HepG2 (cell line): ENCODE data around the gene HLCS. TPM values are rescaled to one million over a fixed set of nuclear protein-coding genes. Genes with fewer than 3 reads are reported as not detected.

ENCODE experiments used
- ATM ChIP-seq: fragments of 450-650 bp; IDR thresholded peaks from 2 replicates; pipeline ENCODE4 v1.7.1; 2017; ENCODE audit warnings: mild to moderate bottlenecking, borderline replicate concordance
- CREB1 ChIP-seq, 2 experiments: fragments of 450-650 bp in 1 of 2; IDR thresholded peaks; 2 replicates each; pipeline ENCODE4 v1.6.1; 2016 to 2017; ENCODE audit warnings: control low read depth in 1 of 2, mild to moderate bottlenecking in 1 of 2, missing compliant biosample characterization in 1 of 2, missing genetic modification characterization in 1 of 2
- KLF16 ChIP-seq, 2 experiments: sonication (generic) in 1 of 2; formaldehyde crosslinking in 1 of 2; IDR thresholded peaks; 2 replicates each; pipeline versions ENCODE4 v1.6.1 to v1.8.0; 2016 to 2023; ENCODE audit warnings: missing genetic modification reagents in 2 of 2, missing compliant biosample characterization in 1 of 2
- MAF1 ChIP-seq: sonication (generic); formaldehyde crosslinking; IDR thresholded peaks from 2 replicates; pipeline ENCODE4 v1.5.0; 2020; ENCODE audit warnings: missing genetic modification reagents, borderline replicate concordance
- MAFK ChIP-seq, 2 experiments: IDR thresholded peaks in 1 of 2; conservative IDR thresholded peaks in 1 of 2; 2 replicates each; pipeline ENCODE4 v1.6.1; 2011; ENCODE audit warnings: improper control_type of control experiment in 2 of 2, low read length in 2 of 2
- MED1 ChIP-seq: sonication (generic); formaldehyde crosslinking; IDR thresholded peaks from 2 replicates; pipeline ENCODE4 v1.4.0; 2020; ENCODE audit warnings: missing genetic modification reagents
- MTF2 ChIP-seq: sonication (generic); formaldehyde crosslinking; IDR thresholded peaks from 2 replicates; pipeline ENCODE4 v1.5.0; 2020; ENCODE audit warnings: missing genetic modification reagents, borderline replicate concordance
- NCOR1 ChIP-seq: fragments of 200-600 bp; sonication (generic); IDR thresholded peaks from 2 replicates; pipeline ENCODE4 v1.7.0; 2017; ENCODE audit warnings: antibody characterized with exemption, low read length, borderline replicate concordance
- NFIC ChIP-seq: IDR thresholded peaks from 2 replicates; pipeline ENCODE4 v1.6.1; 2012; ENCODE audit warnings: mild to moderate bottlenecking, low read length, inconsistent platforms
- REPIN1 ChIP-seq: sonication (generic); formaldehyde crosslinking; IDR thresholded peaks from 2 replicates; pipeline ENCODE4 v1.8.0; 2022; ENCODE audit warnings: missing genetic modification reagents, low read depth, mild to moderate bottlenecking, borderline replicate concordance
- SATB2 ChIP-seq: sonication (generic); formaldehyde crosslinking; IDR thresholded peaks from 2 replicates; pipeline ENCODE4 v1.5.0; 2020; ENCODE audit warnings: missing genetic modification reagents
- SUZ12 ChIP-seq: fragments of 150-350 bp; IDR thresholded peaks from 2 replicates; pipeline ENCODE4 v1.6.1; 2014; ENCODE audit warnings: low read depth, low read length
- TBL1XR1 ChIP-seq: fragments of 150-350 bp; IDR thresholded peaks from 2 replicates; pipeline ENCODE4 v1.6.1; 2014; ENCODE audit warnings: borderline replicate concordance, low read length; ENCODE audit not compliant: partially characterized antibody
- YEATS4 ChIP-seq: sonication (generic); formaldehyde crosslinking; IDR thresholded peaks from 2 replicates; pipeline ENCODE4 v1.4.0; 2020; ENCODE audit warnings: missing genetic modification reagents, borderline replicate concordance
- ZC3H4 ChIP-seq: sonication (generic); formaldehyde crosslinking; IDR thresholded peaks from 2 replicates; pipeline ENCODE4 v1.4.0; 2020; ENCODE audit warnings: missing genetic modification reagents, borderline replicate concordance
- ZNF235 ChIP-seq: sonication (generic); formaldehyde crosslinking; IDR thresholded peaks from 2 replicates; pipeline ENCODE4 v1.8.1; 2023; ENCODE audit warnings: mild to moderate bottlenecking, missing genetic modification reagents, borderline replicate concordance
- ZNF800 ChIP-seq: sonication (generic); formaldehyde crosslinking; IDR thresholded peaks from 2 replicates; pipeline ENCODE4 v1.4.0; 2020; ENCODE audit warnings: missing genetic modification reagents
- ZSCAN31 ChIP-seq: sonication (generic); formaldehyde crosslinking; IDR thresholded peaks from 2 replicates; pipeline ENCODE4 v1.5.0; 2020; ENCODE audit warnings: low read depth, mild to moderate bottlenecking, missing genetic modification reagents
- ZSCAN5A ChIP-seq: sonication (generic); formaldehyde crosslinking; IDR thresholded peaks from 2 replicates; pipeline ENCODE4 v1.8.0; 2022; ENCODE audit warnings: mild to moderate bottlenecking, missing genetic modification reagents, borderline replicate concordance
- polyA plus RNA-seq, 8 experiments: library from polyadenylated mRNA; depleted of rRNA in 3 of 8; stranded (reverse) in 7 of 8; unstranded in 1 of 8; fragments of >200 nt; fragmentation: Illumina TruSeq in 4 of 8; extraction: Trizol in 4 of 8; gene quantifications; 2 replicates each; pipeline versions ENCODE4 v1.2.1 to v1.2.3, GENCODE V29; 2011 to 2016; ENCODE audit warnings: low read depth in 4 of 8, missing spikeins in 1 of 8, mixed read lengths in 1 of 8; ENCODE audit not compliant: insufficient read depth in 1 of 8
- total RNA-seq, 5 experiments: library from RNA; depleted of rRNA; stranded (reverse); fragments of >200 nt; fragmentation: Illumina TruSeq; extraction: Trizol; gene quantifications; 2 replicates each; pipeline ENCODE4 v1.2.3, GENCODE V29; 2016; ENCODE audit warnings: low read depth in 1 of 5
- TF ChIP-seq, protein P1 (sequence below): sonication (generic); formaldehyde crosslinking; IDR thresholded peaks from 2 replicates; pipeline ENCODE4 v1.8.1; 2023; ENCODE audit warnings: missing genetic modification reagents, mild to moderate bottlenecking, borderline replicate concordance
- TF ChIP-seq, protein P2 (sequence below): sonication (generic); formaldehyde crosslinking; IDR thresholded peaks from 2 replicates; pipeline ENCODE4 v1.8.0; 2022; ENCODE audit warnings: mild to moderate bottlenecking, missing genetic modification reagents; ENCODE audit not compliant: insufficient replicate concordance

HLCS gene
- total and polyA plus RNA-seq, 2 of the 13 experiments (the other 11 are each of a cell fraction or from before 2014, with no cell fraction given), result 7.9 to 12.3 TPM

DNA sequence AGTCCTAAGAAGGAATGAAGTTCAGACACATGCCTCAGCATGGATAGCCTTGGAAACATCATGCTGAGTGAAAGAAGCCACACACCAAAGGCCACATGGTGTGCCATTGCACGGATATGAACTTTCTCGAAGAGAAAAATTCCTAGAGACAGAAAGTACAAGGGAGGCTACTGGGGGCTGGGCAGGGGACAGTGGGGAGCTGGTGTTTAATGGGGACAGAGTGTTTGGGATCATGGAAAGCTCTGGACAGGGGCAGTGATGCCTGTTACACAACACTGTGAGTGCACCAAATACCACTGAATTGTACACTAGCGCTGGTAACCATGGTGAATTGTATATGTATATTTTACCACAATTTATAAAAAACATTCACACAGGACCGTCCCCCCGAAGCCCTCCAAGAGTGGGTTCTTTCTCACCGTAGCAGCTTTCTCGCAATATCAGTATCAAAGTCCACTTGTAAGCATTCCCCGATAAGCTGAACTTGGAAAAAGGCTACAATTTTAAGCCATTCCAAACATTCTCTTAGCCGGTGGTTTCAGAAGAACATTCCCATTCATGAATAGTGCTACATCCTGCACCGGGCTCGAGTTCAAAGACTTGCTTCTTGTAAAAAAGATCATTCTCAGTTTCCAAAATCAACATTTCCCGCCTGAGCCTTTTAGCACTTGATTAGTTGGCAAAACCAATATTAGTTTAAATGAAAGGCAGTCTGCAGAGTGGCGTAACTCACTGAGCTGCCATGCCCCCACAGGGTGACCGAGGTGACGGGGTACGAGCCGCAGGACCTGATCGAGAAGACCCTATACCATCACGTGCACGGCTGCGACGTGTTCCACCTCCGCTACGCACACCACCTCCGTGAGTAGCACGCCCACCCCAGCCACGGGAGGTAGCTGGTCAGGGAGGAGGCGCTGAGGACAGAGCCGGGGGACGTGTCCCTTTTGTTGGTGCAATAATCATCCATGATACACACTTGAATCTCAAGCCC, 235.9 kb downstream of the HLCS start (continued):
- TF ChIP-seq NCOR1, result peak; percentile 84; the same call in 1 of the 2 replicates
- peak; percentile 37 for TF ChIP-seq MED1 (CRISPR knock-in tag)
- TF ChIP-seq ZNF235, result no peak
- TF ChIP-seq ATM, result no peak
- 0 out of 4 replicates have a peak, but pooled peaks of 1 of the 2 experiments have one; percentile 22 for TF ChIP-seq KLF16 (CRISPR knock-in tag; IDR thresholded peaks at IDR 0.05)
- TF ChIP-seq, protein P1, sequence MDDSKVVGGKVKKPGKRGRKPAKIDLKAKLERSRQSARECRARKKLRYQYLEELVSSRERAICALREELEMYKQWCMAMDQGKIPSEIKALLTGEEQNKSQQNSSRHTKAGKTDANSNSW (CRISPR knock-in tag), result no peak
- TF ChIP-seq YEATS4, result no peak; the same call in 1 of the 2 replicates
- no peak for TF ChIP-seq MAFK (conservative IDR thresholded peaks at IDR 0.05 in 1 of 2, IDR thresholded peaks at IDR 0.05 in 1 of 2; ENCODE audit: low read length in 2 of 2)
- peak; percentile 34 for TF ChIP-seq TBL1XR1
- 0 out of 2 replicates have a peak, but pooled peaks have one; percentile 32 for TF ChIP-seq NFIC
- no peak for TF ChIP-seq MTF2 (CRISPR knock-in tag)
- no peak for TF ChIP-seq CREB1 (IDR thresholded peaks at IDR 0.05)
- peak; percentile 48; the same call in 1 of the 2 replicates for TF ChIP-seq CREB1 (CRISPR knock-in tag; IDR thresholded peaks at IDR 0.05)
- TF ChIP-seq MAF1 (CRISPR knock-in tag), result no peak
- no peak for TF ChIP-seq ZC3H4 (CRISPR knock-in tag)
- TF ChIP-seq ZNF800 (CRISPR knock-in tag), result no peak
- TF ChIP-seq ZSCAN5A (CRISPR knock-in tag), result 0 out of 2 replicates have a peak, but pooled peaks have one; percentile 55
- TF ChIP-seq SUZ12, result no peak
- TF ChIP-seq, protein P2, sequence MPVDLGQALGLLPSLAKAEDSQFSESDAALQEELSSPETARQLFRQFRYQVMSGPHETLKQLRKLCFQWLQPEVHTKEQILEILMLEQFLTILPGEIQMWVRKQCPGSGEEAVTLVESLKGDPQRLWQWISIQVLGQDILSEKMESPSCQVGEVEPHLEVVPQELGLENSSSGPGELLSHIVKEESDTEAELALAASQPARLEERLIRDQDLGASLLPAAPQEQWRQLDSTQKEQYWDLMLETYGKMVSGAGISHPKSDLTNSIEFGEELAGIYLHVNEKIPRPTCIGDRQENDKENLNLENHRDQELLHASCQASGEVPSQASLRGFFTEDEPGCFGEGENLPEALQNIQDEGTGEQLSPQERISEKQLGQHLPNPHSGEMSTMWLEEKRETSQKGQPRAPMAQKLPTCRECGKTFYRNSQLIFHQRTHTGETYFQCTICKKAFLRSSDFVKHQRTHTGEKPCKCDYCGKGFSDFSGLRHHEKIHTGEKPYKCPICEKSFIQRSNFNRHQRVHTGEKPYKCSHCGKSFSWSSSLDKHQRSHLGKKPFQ (CRISPR knock-in tag), result no peak
- TF ChIP-seq REPIN1, result no peak
- no peak for TF ChIP-seq ZSCAN31
- no peak for TF ChIP-seq SATB2 (CRISPR knock-in tag)
